HL-60/S4 (cell line): ENCODE measurements around the gene EIF6.

ENCODE experiments used
- in situ Hi-C: fragments of 300-500 bp; cut with MboI; formaldehyde crosslinking; loops from 2 replicates; pipeline ENCODE4 v1.14.3; 2022; ENCODE audit warnings: low sequenced_read_pairs

The EIF6 gene

GRCh38 chr20:35235881-35236280, 48.7 kb downstream of the EIF6 start:
- in situ Hi-C loops: no loop called here

- in situ Hi-C loops: no loop called here
Measured at GRCh38 chr20:35232575-35232974, 52.0 kb downstream of the EIF6 start.
